Iris pigment epithelial cell (primary cell): Measurements from ENCODE around the gene MAML2.
A peak's percentile ranks its signal among the peaks of the same experiment; 100 is the strongest.

Source experiments
- DNase-seq: peaks from one replicate; pipeline ENCODE4 v3.0.0-alpha.2; 2011; ENCODE audit warnings: low read depth

The MAML2 gene

GRCh38 chr11:96211436-96211835 lies 131.6 kb downstream of the MAML2 start:
- no peak for DNase-seq

DNA sequence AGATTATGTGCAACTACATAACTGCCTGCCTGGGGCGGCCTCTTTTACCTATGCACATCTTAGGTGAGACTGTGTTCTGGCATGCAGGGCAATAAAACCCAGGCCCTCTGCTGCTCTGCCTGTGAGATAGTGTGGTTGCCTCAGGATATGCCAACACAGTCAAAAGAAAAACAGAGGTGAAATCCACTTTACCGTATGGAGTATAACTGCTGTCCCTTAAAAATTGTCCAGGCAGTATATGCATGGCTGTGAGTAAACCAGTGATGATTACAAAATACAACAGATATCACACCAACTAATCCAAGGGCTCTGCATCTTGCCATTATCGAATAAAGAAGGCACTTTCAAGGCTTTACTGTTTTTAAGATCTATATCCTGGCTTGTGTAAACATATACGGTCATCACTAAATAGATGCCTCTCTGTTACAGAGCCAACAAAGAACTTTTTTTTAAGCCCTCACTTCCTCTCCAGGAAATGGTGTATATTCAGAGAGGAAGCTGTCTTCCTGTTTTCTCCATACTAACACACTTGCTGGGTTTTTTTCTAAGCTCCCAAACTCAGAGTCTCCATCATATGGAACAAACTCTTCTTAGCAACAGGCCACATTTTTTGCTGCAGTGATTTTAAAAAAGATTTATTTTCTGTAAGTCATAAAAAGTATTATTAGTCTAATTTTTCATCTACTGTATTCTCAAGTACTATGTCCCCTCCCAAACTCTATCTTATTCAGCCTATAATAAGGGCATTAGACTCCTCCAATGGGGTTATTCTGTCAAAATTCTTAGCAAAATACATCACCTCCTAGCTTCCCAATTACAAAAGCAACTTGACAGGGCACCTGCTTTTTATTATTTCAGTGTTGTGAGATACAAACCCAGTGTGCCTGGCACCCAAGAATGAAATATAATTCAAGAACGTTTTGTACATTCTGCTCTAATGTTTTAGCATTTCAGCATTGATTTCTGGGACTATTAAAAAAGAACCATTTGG lies 135.2 kb downstream of the MAML2 start:
- DNase-seq = peak; percentile 69

DNA sequence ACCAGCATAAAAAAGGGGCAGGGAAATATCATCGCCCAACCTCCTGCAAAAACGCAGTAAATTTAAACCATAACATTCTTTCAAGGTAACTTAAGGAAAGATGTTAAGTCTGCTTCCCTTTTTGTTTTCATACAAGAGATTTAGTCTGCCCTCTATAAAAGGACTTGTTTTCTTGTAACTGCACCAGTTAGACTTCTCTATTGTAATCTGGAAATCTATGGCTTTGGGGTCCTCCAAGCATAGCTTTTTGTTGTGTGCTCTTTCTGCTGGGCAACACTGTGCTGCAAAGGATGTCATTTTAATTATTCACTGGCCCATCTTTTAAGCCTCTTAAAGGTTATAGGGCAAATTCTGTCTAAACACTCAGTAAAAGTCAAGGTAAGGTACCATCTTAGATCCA lies 136.0 kb downstream of the MAML2 start:
- DNase-seq = no peak

DNA sequence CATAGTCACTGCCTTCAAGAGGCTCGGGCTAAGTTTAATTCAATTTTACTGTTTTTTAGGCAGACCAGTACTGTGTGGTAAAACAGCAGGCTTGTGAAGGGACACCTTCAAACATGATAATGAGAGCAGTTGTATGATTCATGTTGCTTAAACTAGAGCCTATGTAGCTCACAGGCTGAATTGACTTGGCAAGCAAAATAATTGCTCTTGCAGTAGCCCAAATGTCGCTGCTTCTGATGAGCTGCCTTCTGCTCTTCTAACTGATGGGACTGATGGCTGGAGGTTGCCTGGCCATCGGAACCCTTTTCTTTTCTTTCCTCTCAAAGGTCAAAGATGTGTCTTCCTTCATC lies 137.6 kb downstream of the MAML2 start:
- DNase-seq = no peak

GRCh38 chr11:96204721-96205459 lies 138.1 kb downstream of the MAML2 start:
- no peak for DNase-seq

GRCh38 chr11:96204366-96204659 lies 138.7 kb downstream of the MAML2 start:
- no peak for DNase-seq

- DNase-seq = no peak
Observed at GRCh38 chr11:96203567-96204365, 139.2 kb downstream of the MAML2 start.

DNA sequence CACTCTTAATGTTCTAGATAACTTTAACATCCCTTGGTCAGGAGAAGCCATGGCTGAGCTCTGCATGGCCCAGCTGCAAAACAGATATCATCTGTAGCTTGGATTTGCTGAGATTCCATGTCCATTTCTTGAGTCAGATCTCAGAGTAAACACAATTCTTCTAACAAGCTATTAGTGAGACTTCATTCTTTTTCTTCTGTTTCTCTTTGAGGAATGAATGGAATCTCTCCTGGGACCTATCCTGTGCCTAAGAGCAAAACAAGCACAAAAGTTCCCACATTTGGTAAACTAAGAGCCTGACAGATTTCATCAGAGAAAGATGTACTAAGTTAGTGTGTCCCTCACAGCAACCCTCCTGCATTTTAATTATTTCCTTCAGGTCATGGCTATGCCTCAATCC lies 142.8 kb downstream of the MAML2 start:
- DNase-seq = peak; percentile 95

DNA sequence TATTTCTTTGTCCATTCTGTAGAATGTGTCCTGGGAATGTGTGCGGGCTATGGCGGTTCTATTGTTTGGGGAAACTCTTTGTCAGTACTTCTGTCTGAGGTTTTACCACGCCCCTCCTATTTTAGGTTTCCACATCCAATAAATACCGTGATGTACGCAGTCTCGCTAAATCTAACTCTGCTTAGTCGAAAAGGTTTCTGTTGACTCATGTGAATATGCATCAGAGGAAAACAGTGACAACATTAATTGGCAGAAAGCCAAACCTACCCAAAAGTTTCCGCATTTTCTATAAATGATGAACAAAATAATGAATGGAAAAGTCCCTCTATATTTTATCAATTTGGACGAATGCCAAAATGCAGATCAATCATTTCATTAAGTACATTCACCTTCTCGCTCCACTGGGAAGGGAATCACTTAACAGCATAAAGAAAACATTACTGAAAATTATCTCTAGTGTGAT lies 143.4 kb downstream of the MAML2 start:
- DNase-seq = peak; percentile 94

DNA sequence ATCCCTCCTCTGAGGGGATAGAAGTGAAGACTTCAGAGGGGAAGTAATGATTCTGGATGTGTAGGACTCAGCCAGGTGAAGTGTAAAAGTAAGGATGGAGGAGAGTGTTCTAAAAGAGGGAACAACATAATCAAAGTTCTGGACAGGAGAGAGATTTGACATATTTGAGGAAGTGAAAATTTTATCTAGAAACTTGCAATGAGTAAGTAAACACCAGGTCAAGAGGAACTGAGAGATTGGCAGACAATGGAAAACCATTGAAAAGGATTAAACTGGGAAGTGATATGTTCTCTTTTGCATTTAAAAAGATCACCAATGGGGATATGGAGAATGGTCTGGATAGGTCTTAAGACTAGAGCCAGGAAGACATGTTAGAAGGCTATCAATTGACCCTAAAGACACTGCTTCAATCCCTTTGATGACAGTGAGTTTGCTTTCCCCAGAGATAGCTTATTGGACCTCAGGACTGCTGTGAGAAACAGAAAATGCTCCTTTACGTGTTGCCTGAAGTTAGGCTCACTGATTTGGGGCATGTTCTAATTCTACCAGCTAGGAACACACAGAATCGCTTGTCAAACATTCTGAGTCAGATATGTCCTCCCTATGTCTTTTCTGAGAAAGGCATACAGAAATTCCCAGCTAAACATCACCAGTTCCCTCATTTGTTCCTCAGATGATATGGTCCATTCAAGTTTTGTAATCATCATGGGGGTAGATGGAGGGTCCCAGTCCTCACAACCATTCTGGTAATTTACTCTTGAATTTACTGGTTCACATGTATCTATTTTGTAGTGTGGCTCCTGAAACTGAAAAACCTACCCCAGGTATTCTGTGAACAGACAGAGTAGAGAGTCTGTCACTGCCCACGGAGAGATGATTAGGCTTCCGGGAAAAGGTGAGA lies 144.9 kb downstream of the MAML2 start:
- DNase-seq = no peak

- peak; percentile 27 for DNase-seq
Observed at GRCh38 chr11:96197103-96197502, 145.9 kb downstream of the MAML2 start.

DNA sequence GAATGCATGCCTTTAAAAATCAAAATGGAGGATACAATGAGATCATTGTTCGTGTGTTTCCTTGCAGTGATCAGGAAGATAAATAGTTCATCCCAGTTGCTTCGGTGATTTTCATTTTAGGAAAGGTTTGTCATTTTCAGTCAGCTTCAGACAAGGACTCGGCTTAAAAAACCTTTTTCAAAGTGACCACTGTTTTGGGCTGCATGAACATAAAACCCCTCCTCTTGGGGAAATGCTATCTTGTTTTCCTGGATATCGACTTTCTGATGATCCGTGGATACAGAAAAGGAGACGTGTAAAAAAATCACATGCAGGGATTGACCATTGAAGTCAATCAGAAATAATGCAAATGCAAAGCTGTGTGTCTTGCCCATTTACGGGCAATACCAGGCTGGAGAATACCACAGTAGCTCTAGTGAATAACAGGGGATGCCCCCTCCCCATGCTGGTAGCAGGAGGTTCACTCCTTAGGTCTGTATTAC lies 146.8 kb downstream of the MAML2 start:
- no peak for DNase-seq

DNA sequence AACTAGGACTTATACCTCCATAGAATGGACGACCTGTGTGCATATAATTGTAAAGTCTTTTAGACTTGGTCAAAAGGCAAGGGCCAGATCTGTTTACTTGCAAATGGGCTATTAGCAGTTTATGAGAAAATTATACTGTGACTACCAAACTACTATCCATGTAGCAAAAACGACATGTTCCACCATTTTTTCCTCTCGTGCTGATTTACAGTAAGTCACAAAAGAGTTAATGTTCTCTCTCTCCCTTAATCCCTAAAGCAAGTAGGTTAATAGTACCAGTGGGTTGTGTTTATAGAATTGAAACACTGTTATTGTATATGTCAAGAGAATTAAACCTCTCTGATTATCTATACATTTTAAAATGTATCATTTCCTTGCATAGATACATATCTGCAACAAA lies 147.3 kb downstream of the MAML2 start:
- DNase-seq = no peak

GRCh38 chr11:96194581-96195374 lies 148.2 kb downstream of the MAML2 start:
- DNase-seq = no peak

DNA sequence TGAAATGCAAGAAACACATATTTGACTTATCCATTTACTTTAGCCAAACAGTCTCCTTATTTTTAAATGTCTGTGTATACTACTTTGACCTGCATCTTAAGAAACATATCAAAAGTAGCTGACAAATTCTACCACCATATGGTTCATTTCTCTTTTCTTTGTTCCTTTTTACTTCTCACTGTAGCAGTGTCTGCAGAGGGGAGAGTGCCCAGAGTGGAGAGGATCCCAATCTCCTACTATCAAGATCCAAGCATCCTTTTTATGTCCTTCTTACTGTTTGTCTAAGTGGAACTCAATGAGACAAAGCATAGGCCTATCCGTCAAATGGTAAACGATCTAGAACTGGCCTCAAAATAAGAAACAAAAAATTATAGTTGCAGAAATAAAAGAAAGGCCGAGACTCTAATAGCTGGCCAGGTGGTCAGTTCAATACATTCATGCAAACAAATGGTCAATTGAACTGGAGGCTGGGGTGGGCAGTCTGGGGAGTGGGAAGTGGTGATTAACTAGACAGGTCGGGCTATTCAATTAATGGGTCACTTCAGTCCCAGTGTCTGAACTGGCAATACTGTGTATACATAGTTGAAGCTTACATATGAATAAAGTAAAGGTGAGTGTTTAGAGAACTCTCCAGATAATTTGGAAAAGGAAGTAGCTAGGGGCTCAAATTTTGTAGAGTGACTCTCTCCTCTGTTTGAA lies 149.1 kb downstream of the MAML2 start:
- DNase-seq = no peak

- no peak for DNase-seq
Observed at GRCh38 chr11:96191752-96192151, 151.2 kb downstream of the MAML2 start.

DNA sequence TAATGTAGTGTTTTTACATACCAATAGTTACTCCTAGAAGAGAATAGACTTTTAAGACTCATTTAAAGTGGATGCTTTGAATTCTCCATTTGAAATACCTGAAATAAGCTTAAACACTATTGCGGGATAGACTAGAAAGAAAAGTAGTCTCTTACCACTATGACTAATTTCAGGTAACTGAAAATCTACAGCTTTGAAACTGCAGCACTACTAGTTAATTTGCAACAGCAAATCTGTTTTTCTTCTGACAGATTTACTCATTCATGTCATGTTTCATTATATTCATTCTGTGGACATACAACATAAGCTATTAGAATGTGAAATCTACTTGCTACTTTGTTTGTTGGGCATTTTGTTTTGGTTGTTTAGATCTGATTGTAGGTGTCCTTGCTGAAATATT lies 153.6 kb downstream of the MAML2 start:
- no peak for DNase-seq

- DNase-seq = peak; percentile 77
Observed at GRCh38 chr11:96188243-96189006, 154.6 kb downstream of the MAML2 start.

DNA sequence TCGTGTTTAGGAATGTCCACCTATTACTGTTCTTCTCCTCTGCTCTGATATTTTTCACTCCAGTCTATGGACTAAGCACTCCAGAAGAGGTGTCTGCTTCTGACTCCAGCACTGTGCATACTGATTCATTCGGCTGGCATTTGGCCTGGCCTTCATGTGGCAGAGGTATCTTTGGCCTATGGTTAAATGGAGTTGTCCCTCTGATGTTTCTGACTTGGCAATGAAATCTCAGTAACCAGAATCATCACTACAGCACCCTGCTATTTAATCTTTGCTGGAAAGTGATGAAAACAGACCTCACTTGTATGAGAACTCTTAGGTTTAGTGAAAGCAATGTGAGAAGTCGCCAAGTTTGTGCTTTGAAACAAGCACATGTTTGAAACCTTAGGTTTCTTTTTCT lies 155.2 kb downstream of the MAML2 start:
- DNase-seq = peak; percentile 91
